CD14-positive monocyte (primary cell): Measurements from ENCODE around the gene VAMP2. TPM values are rescaled to one million over a fixed set of nuclear protein-coding genes. Genes with fewer than 3 reads are reported as not detected.

Experiments used
- DNase-seq, 3 donors: peaks; one replicate each; pipeline ENCODE4 v3.0.0-alpha.2; 2011 to 2022
- H2AFZ ChIP-seq: 2 replicates; pipeline ENCODE4 v1.6.0; 2012; ENCODE audit warnings: mild to moderate bottlenecking, low read depth, low read length, inconsistent platforms; ENCODE audit not compliant: insufficient read depth, poor library complexity, severe bottlenecking
- H3K27ac ChIP-seq, 2 donors: 1 replicate in 1 of 2; 2 replicates in 1 of 2; pipeline ENCODE4 v1.5.1; 2012 to 2013; ENCODE audit warnings: low read length in 2 of 2, control low read depth in 1 of 2, inconsistent platforms in 1 of 2, low read depth in 1 of 2, mild to moderate bottlenecking in 1 of 2
- H3K27me3 ChIP-seq, 2 donors: one replicate each; pipeline versions ENCODE4 v1.6.0 to v1.6.1; 2011 to 2013; ENCODE audit warnings: low read length in 2 of 2; ENCODE audit not compliant: control insufficient read depth in 2 of 2, insufficient read depth in 2 of 2
- H3K36me3 ChIP-seq, 2 donors: replicated peaks in 1 of 2; 1 replicate in 1 of 2; 2 replicates in 1 of 2; pipeline versions ENCODE4 v1.5.1 to v1.6.1; 2012 to 2013; ENCODE audit warnings: low read length in 2 of 2, control low read depth in 1 of 2, inconsistent platforms in 1 of 2, mild to moderate bottlenecking in 1 of 2; ENCODE audit not compliant: insufficient read depth in 2 of 2, control insufficient read depth in 1 of 2
- H3K4me1 ChIP-seq, 2 donors: 1 replicate in 1 of 2; 2 replicates in 1 of 2; pipeline versions ENCODE4 v1.5.1 to v1.6.1; 2012 to 2013; ENCODE audit warnings: low read length in 2 of 2, control low read depth in 1 of 2, inconsistent platforms in 1 of 2, mild to moderate bottlenecking in 1 of 2, moderate library complexity in 1 of 2; ENCODE audit not compliant: insufficient read depth in 2 of 2, control insufficient read depth in 1 of 2
- H3K4me2 ChIP-seq: replicated peaks from 2 replicates; pipeline ENCODE3; 2012; ENCODE audit warnings: low read length, moderate library complexity, mild to moderate bottlenecking; ENCODE audit not compliant: poor library complexity, severe bottlenecking; ENCODE audit errors: extremely low read depth
- H3K4me3 ChIP-seq, 3 experiments: fragments of 200-600 bp in 1 of 3; sonication (generic) in 1 of 3; replicated peaks in 1 of 3; 1 replicate in 2 of 3; 2 replicates in 1 of 3; pipeline ENCODE4 v1.5.1; 2011 to 2013; ENCODE audit warnings: low read length in 3 of 3, mild to moderate bottlenecking in 3 of 3, control low read depth in 2 of 3, low read depth in 2 of 3, inconsistent platforms in 1 of 3, moderate library complexity in 1 of 3
- H3K79me2 ChIP-seq: 2 replicates; pipeline ENCODE4 v1.6.0; 2012; ENCODE audit warnings: mild to moderate bottlenecking, control low read depth, inconsistent platforms, low read length, moderate library complexity; ENCODE audit not compliant: insufficient read depth
- H3K9ac ChIP-seq: 2 replicates; pipeline ENCODE4 v1.6.0; 2017; ENCODE audit warnings: low read length, mild to moderate bottlenecking; ENCODE audit not compliant: insufficient read depth, poor library complexity, severe bottlenecking
- H3K9me3 ChIP-seq, 2 donors: replicated peaks in 1 of 2; 1 replicate in 1 of 2; 2 replicates in 1 of 2; pipeline versions ENCODE4 v1.5.1 to v1.6.1; 2012 to 2013; ENCODE audit warnings: low read length in 2 of 2, control low read depth in 1 of 2; ENCODE audit not compliant: control insufficient read depth in 1 of 2, insufficient read depth in 1 of 2
- H4K20me1 ChIP-seq: 2 replicates; pipeline ENCODE4 v1.6.0; 2012; ENCODE audit warnings: mild to moderate bottlenecking, low read length, control low read depth, moderate library complexity; ENCODE audit not compliant: insufficient read depth
- H3K27ac Mint-ChIP-seq, 7 donors: one replicate each; pipeline ENCODE4 v1.8.0; 2020; ENCODE audit warnings: mild to moderate bottlenecking in 7 of 7, mixed read lengths in 7 of 7, moderate library complexity in 6 of 7, inconsistent platforms in 2 of 7
- H3K27me3 Mint-ChIP-seq, 3 donors: one replicate each; pipeline ENCODE4 v1.8.0; 2021 to 2022; ENCODE audit warnings: low read depth in 3 of 3, mild to moderate bottlenecking in 3 of 3, mixed read lengths in 3 of 3, moderate library complexity in 3 of 3, inconsistent platforms in 1 of 3
- H3K36me3 Mint-ChIP-seq, 2 donors: one replicate each; pipeline ENCODE4 v1.8.0; 2020; ENCODE audit warnings: mixed read lengths in 2 of 2, inconsistent platforms in 1 of 2, mild to moderate bottlenecking in 1 of 2
- H3K4me1 Mint-ChIP-seq: one replicate; pipeline ENCODE4 v1.8.0; 2020; ENCODE audit warnings: mild to moderate bottlenecking, mixed read lengths
- H3K4me3 Mint-ChIP-seq, 2 donors: one replicate each; pipeline ENCODE4 v1.8.0; 2020; ENCODE audit warnings: mild to moderate bottlenecking in 2 of 2, mixed read lengths in 2 of 2, moderate library complexity in 1 of 2
- H3K9me3 Mint-ChIP-seq, 7 donors: one replicate each; pipeline ENCODE4 v1.8.0; 2020 to 2022; ENCODE audit warnings: mixed read lengths in 7 of 7, mild to moderate bottlenecking in 6 of 7, moderate library complexity in 6 of 7, inconsistent platforms in 2 of 7
- WGBS: methylation state at CpG from one replicate; pipeline ENCODE4 v1.1.5; 2013; ENCODE audit warnings: missing lambda C conversion rate; ENCODE audit not compliant: insufficient coverage; 5-methylcytosine and 5-hydroxymethylcytosine counted together
- intact Hi-C, 2 donors: fragments of 100-400 bp; cut with micrococcal nuclease; formaldehyde crosslinking; loops; one replicate each; pipeline versions ENCODE4 v1.15.0 to v1.15.1; 2023
- polyA plus RNA-seq, 3 donors: library from polyadenylated mRNA; depleted of rRNA in 1 of 3; unstranded in 2 of 3; stranded (reverse) in 1 of 3; fragments of 300-500 nt in 2 of 3; fragments of >200 nt in 1 of 3; fragmentation: Illumina TruSeq in 2 of 3; gene quantifications; 1 replicate in 2 of 3; 2 replicates in 1 of 3; pipeline ENCODE4 v1.2.3, GENCODE V29; 2012 to 2021
- TF ChIP-seq, protein P1 (sequence below): fragments of 200-600 bp; IDR thresholded peaks from one replicate; pipeline ENCODE4 v1.8.0; 2022; ENCODE audit warnings: antibody characterized with exemption, mild to moderate bottlenecking

VAMP2 gene
- polyA plus RNA-seq, 3 donors: 10.2 to 139 (median 14.5) TPM

DNA sequence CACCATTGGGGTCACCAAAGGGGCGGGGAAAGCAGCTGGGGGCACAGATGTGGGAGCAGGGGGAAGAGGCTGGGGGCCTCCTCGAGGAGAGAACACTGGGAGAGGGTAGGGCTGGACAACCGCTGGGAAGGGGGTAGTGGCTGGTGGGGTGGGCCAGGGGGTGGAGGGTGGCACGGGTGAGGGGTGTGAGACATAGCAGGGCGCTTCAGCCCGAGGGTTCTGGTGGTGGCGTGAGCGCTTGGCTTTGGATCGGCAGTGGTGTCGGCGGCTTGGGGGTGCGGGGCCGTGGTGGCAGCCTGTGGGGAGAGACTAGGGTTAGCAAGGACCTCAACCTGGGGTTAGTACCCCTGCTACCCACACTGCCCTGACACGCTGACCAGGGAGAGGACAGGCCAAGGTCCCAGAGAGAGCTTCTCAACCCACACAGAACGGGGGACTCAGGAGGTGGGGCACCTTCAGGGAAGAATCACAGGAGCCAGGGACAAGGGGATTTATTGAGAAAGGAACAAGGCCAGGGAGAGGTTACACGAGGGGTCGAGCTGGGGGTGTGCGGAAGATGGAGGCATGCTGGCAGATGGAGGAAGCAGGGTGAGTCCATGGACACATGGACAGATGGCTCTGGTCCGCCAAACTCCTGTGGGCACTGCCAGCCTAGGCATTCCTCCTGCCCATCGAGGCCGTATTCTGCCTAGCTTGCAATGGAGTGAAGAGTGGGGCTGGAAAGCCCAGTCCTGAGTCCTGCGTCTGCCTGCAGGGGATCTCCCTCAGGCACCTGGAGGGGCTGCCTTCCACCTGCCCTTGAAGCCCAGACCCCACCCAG is 19.0 kb downstream of the VAMP2 start:
- Mint-ChIP-seq H3K4me1 (no peaks in the 10 kb centered on the region), H3K27ac (peak overlapping the region in 3 of 7 donors; percentile 7 to 80 (median 18)), H3K4me3 (peak overlapping the region in 1 of 2 donors; percentile 31), H3K27me3 (peaks cover 0 to 3% (median 2%) of the 10 kb centered on the region in 3 donors), H3K9me3 (no peaks in the 10 kb centered on the region), H3K36me3 (peaks cover 76 to 87% of the 10 kb centered on the region in 2 donors)
- Histone ChIP-seq H3K27me3 (no peaks in the 10 kb centered on the region), H3K27ac (no peak overlapping the region), H3K4me1 (peaks cover 20 to 24% of the 10 kb centered on the region in 2 donors), H3K36me3 (peaks cover 82 to 88% of the 10 kb centered on the region in 2 donors), H3K4me3 (no peak overlapping the region), H2AFZ (no peak overlapping the region), H3K9ac (no peak overlapping the region), H4K20me1 (peaks cover 100% of the 10 kb centered on the region), H3K4me2 (no peak overlapping the region), H3K79me2 (no peaks in the 10 kb centered on the region), H3K9me3 (no peaks in the 10 kb centered on the region)
- TF ChIP-seq, protein P1, sequence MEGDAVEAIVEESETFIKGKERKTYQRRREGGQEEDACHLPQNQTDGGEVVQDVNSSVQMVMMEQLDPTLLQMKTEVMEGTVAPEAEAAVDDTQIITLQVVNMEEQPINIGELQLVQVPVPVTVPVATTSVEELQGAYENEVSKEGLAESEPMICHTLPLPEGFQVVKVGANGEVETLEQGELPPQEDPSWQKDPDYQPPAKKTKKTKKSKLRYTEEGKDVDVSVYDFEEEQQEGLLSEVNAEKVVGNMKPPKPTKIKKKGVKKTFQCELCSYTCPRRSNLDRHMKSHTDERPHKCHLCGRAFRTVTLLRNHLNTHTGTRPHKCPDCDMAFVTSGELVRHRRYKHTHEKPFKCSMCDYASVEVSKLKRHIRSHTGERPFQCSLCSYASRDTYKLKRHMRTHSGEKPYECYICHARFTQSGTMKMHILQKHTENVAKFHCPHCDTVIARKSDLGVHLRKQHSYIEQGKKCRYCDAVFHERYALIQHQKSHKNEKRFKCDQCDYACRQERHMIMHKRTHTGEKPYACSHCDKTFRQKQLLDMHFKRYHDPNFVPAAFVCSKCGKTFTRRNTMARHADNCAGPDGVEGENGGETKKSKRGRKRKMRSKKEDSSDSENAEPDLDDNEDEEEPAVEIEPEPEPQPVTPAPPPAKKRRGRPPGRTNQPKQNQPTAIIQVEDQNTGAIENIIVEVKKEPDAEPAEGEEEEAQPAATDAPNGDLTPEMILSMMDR: no peak
- DNase-seq: no peak
- 93% methylated on average over 13 of the region's 22 CpGs for WGBS
- intact Hi-C loops: no loop called here

DNA sequence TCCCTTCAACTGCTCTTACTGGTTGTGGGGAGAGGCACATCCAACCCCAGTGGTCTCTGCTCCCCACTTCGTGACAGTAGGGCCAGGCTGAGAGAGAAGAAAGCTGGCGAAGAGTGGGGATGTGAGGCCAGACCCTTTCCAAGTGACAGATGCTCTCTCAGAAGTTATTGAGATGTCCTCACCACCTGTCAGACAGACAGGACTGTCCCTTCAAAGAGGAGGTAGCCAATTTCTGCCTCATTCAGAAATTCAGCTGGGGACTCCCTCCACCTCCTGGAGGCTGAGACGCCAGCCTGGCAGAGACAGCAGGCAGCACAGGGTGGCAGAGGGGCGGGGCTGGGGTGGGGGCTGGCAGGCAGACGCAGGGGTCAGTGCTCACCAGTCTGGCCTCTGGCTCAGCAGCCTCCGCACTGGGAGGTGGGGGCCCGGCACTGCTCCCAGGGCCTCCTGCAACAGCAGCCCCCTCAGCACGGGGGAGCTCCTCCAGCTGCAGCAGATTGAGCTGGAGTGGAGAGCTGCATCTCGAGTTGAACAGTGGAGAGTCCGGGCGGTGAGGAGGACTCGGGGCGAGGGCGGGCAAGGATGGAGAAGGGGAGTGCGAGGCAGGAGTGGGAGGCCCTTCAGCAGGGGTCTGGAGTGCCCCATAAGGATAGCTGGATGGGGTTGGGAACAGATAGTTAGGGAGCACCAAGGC is 19.7 kb downstream of the VAMP2 start:
- Histone ChIP-seq H3K27me3 (no peaks in the 10 kb centered on the region), H3K9ac (no peak overlapping the region), H2AFZ (no peak overlapping the region), H3K4me2 (no peak overlapping the region), H4K20me1 (peaks cover 93% of the 10 kb centered on the region), H3K9me3 (no peaks in the 10 kb centered on the region), H3K4me1 (peaks cover 28 to 32% of the 10 kb centered on the region in 2 donors), H3K79me2 (no peaks in the 10 kb centered on the region), H3K36me3 (peaks cover 75 to 81% of the 10 kb centered on the region in 2 donors), H3K4me3 (no peak overlapping the region), H3K27ac (no peak overlapping the region)
- Mint-ChIP-seq H3K9me3 (no peaks in the 10 kb centered on the region), H3K27me3 (peaks cover 0 to 3% (median 2%) of the 10 kb centered on the region in 3 donors), H3K4me1 (no peaks in the 10 kb centered on the region), H3K27ac (no peak overlapping the region), H3K4me3 (no peak overlapping the region), H3K36me3 (peaks cover 70 to 80% of the 10 kb centered on the region in 2 donors)
- DNase-seq: peak in 1 of 3 donors; percentile 2
- WGBS: 97% methylated on average over 11 of the region's 15 CpGs
- TF ChIP-seq, protein P1: no peak
- intact Hi-C loops: no loop called here
